GM18520 (cell line): ENCODE data around the gene AK9.
"Not testable (repeated sequence)": the region's sequence is repeated elsewhere in the genome, so short reads cannot be mapped to it uniquely, and the experiment has no call there.

Source experiments
- ATAC-seq: cut with Tn5 transposase; IDR thresholded peaks from one replicate; pipeline ENCODE4 v1.9.1; 2021; ENCODE audit not compliant: unreplicated experiment

AK9 gene

DNA sequence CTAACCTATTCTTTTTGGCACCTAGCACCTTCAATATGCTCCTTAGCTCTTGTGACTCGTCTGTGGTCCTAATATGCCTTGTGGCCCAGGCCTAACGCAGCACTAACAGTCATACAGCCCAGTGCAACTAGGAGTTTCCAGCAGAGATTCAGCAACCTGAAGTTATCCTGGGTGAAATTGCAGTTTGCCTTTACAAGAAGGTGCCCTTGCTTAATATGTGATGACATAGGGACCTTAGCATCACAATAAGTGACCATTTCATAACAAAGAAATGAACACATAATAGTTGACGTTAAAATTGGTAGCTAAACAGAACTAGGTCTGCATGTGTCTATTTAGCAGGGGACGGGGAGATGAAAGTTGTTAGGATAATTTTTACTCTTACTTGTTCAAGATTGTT, 10.2 kb upstream of the AK9 start:
- ATAC-seq: no peak

DNA sequence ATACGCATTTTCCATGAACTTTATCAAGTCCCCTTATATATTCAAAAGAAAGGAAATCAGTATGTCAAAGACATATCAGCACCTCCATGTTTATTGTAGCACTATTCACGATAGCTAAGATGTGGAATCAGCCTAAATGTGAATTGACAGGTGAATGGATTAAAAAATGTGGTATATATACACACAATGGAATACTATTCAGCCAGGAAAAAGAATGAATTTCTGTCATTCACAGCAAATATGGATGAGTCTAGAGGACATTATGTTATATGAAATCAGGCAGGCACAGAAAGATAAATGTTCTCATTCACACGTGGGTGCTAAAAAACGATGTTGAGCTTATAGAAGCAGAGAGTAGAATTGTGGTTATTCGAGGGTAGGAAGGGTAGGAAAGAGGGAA, 5.4 kb upstream of the AK9 start:
- no peak for ATAC-seq

DNA sequence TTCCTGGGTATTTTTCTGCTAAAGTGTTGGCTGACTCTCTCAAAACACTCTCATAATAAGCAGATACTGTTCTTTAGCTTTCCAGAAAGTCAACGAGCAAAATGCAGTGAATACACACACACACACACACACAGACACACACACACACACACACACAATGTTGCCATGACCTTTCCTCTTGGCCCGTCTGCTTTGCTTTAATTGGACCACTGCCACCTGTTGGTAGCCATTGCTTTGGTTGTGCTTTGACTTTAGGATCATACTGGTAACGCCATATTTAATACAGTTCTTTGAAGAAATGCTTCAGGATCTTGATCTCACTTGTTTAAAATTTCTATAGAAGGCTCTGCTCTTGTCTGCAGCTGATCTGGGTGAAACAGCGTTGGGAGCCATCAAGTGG, 4.5 kb upstream of the AK9 start:
- no peak for ATAC-seq

DNA sequence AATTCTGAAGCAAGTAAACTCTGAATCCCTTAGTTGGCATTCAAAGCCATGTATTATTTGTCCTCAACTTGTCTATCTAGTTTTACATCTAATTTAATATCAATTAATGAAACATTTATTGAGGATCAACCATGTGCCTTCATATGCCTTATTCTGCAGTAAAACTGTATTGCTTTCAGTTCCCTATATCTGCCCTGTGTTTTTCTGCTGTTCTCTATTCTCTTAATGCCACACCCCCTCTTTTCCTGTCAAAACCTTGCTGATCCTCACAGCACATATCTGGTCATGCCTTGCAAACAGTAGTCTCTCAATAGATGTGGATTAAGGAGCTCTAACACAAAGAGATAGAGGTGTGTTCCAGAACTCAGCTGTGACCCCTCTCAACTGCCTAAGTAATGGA, 2.1 kb upstream of the AK9 start:
- ATAC-seq: no peak

DNA sequence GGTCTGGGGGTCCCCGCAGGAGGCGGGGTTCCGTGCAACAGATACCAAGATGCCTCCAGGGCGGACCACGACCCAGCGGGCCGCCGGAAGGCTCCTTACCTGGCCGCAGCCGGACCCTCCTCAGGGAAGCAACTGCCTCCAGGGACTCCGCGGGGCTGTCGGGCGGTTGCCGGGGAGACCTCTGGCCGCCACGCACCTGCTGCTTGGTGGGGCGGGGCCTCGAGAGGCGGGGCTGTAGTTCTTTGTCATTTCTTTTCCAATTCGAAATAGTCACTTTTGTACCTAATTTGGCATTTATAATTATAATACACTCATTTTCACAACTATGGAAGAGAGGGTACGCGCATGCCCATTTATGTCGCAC, 647 bp downstream of the AK9 start:
- ATAC-seq: no peak

DNA sequence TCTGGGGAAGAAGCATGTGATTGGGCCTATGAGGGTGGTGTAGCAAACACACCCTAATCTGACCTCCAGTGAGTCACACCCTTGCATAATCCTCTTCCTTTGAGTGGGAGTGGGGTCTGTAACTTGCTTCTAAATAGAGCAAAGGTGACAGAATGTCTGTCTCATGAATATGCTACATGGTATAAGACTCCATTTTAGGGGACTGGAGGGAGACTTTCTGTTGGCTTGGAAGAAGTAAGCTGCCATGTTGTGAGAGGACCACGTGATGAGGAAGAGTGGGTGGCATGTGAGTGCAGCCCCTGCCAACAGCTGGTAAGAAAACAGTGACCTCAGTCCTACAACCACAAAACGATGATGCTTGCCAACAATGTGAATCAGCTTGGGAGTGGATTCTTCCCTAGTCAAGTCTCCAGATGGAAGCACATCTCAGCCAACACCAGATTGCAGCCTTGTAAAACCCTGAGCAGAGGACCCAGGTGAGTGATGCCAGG, 3.7 kb downstream of the AK9 start:
- ATAC-seq: no peak

DNA sequence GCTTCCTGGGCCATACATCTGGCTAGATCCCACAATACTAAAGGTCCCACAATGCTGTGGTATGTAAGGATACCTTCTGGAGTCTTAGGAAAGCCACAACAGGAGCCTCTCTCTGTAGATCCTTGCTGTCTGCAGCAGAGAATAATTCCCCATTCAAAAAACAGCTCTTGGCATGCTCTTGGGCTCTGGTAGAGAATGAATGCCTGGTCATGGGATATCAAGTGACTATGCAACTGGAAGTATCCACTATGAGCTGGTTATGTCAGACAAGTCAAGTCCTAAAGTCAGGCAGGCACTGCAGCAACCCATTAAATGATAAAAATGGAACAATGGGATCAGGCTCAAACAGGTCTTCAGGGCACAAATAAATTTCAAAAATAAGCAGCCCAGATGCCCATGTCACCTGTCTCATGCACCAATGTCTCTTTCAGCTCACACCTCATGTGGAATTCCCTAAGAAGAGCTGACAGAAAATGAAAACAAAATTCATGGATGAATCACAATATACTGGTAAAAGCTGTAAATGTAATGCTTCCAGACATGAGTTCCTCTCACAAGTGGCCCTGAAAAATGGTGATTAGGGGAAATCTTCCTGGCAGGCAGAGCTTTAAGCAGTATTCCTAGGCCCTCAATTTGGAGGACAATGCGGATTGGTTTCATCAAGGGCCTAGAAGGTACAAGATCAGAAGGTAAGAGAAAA, 4.3 kb downstream of the AK9 start:
- ATAC-seq: no peak

DNA sequence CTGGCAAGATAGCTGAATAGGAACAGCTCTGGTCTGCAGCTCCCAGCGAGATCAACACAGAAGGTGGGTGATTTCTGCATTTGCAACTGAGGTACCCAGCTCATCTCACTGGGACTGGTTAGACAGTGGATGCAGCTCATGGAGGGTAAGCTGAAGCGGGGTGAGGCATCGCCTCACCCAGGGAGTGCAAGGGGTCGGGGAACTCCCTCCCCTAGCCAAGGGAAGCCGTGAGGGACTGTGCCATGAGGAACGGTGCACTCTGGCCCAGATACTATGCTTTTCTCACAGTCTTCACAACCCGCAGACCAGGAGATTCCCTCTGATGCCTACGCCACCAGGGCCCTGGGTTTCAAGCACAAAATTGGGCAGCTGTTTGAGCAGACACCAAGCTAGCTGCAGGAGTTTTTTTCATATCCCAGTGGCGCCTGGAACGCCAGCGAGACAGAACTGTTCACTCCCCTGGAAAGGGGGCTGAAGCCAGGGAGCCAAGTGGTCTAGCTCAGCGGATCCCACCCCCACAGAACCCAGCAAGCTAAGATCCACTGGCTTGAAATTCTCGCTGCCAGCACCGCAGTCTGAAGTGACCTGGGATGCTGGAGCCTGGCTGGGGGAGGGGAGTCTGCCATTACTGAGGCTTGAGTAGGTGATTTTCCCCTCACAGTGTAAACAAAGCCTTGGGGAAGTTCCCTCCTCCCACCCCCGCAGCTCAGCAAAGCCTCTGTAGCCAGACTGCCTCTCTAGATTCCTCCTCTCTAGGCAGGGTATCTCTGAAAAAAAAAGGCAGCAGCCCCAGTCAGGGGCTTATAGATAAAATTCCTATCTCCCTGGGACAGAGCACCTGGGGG, 12.1 kb downstream of the AK9 start:
- not testable (repeated sequence) for ATAC-seq

DNA sequence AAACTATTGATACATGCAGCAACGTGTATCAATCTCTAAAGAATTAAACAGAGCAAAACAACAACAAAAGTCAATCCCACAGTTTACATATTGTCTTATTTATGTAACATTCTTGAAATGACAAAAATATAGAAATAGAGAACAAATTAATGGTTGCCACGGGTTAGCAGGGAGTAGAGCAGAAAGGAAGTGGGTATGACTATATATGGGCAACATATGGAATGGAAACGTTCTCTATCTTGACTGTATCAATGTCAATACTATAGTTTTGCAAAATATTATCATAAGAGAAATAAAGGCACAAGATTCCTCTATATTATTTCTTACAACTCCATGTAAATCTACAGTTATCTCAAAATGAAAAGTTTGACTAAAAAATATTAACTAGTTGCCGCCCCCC, 12.8 kb downstream of the AK9 start:
- no peak for ATAC-seq

DNA sequence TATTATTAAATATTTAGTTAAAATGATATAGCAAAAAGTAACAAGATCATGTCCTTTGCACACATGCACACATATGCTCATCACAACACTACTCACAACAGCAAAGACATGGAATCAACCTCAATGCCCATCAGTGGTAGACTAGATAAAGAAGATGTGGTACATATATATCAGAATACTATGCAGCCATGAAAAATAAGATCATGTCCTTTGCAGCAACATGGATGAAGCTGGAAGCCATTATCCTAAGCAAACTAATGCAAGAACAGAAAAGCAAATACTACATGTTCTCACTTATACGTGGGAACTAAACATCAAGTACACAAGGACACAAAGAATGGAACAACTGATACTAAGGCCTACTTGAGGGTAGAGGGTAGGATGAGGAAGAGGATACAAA, 14.3 kb downstream of the AK9 start:
- no peak for ATAC-seq

DNA sequence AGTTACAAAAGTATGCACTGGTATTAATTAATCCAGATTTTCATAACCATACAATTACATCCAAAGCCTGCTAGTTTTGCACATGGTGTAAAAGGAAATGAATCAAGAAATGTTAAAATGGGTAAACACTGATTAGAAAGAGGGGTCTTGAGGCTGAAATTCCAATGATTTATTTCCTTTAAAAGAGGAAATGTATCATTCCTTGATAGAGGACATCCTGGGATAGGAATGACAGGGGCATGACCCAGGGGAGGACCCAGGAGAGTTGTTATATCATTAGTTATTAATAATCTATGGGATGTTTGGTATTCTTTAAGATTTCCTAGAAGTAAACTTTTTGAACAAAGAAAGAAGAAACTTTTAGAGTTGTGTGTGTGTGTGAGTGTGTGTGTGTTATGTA, 18.2 kb downstream of the AK9 start:
- no peak for ATAC-seq

DNA sequence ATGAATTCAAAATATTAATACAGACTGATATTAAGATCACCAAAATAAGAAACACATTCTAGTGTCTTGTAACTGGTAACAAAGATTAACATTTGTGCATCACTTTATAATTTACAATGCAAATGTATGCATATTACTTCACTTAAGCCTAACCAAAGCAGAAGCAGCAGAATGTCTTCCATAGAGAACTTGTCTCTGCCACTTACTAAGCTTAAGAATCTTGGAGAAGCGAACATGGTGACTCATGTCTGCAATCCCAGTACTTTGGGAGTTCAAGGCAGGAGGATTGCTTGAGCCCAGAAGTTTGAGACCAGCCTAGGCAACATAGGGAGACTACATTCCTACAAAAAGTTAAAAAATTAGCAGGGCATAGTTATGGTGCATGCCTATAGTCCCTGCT, 18.8 kb downstream of the AK9 start:
- no peak for ATAC-seq

DNA sequence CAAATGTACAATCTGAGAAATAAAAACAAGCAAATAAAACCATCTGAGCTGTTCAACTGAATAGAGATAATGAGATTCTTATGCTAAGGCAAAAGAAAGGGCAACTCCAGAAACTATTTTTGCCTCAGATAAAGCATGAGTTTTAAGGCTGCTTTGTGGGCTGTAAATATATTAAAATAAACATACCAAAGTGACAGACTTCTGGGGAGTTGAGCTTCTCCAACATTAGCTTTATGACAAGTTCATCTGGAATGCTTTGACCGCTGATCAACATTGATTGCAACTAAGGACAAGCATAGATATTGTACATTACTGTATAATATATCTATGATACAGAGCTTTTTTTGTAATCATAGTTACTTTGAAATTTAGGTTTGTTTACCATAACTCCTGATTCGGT, 19.3 kb downstream of the AK9 start:
- no peak for ATAC-seq

DNA sequence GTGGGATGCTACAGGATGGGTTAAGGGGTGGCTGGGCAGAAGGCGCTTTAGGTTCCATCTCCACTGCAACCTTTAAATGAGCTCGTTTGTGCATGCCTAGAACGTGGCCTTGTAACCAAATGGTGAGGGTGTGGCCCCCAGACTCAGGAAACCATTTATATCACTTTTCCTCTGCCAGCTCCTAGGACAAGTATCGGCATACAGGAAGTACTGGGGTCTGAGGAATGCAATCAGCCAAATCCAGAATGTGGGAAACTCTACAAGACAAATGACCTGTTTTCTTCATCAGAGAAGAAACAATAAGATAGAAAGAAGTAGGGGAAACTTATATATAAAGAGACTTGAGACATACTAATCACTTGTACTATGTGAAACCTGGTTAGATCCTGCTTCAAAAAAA, 21.2 kb downstream of the AK9 start:
- no peak for ATAC-seq

DNA sequence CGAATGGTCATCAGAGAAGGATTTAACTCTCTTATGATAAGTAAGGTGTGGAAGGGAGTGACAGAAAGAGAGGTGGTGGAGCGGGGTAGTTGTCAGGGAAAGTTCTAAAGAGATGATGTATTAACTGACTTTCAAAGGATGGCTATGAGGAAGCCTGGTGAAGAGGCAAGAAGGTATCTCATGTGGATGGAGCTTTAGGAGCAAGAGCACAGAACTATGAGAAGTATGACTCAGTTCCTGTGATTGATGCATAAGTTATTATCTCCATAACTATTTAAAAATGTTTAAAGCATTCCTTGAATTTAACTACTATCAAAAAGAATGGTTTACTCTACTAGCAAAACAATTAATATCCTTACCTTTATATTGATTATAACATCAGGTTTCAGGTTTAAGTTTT, 28.8 kb downstream of the AK9 start:
- no peak for ATAC-seq

DNA sequence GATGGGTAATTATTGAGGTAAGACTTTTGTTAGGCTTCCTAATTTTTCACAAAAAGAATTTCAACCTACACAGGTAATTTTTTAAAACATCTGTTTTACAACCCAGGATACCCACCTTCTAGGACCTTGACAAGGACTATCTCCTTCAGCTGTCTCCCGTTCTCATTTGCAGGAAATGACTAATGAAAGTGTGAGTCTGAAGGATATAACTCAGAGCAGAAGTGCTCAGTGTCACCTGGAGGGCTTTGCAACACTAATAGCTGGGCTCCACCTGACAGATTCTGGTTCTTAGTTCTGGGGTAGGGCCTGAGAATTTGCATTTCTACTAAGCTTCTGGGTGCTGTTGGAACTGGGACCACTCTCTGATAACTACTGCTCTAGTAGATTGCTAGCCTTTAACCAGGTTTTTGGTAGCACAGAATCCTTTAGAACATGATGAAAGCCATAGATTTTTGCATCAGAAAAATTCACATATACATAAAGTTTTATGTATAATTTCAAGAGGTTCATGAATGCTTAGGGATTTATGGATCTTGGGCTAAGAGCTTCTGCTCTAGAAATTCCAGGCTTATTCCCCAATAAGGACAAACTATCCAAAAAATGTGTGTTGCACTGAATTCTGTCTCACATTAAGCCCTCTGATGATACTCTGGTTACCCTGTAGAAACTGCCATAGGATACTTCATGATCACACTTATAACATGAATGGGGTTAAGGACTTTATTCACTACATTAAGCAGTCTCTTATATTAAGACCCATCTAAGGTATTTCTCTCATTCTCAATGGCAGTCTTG, 30.3 kb downstream of the AK9 start:
- no peak for ATAC-seq

DNA sequence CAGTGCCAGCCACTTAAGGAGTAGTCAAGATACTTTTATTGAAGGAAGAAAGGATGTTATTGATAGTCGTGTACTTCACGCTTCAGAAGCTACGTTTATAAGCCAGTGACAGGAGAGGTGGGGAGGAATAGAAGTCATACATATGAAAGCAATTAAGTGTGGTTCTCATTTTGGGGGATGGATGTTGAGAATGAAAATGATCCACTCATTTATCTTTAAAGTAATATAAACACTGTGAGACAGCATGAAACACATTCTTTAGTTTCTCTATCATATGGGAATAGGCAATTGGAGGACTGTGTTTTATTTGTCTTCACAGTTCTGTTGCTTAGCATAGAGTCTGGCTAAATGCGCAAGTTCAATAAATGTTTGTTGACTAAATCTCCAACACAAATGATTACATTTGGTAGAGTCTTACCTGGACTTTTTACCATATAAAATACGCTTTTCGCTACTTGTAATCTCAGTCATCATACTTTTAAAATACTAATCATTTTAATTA, 35.2 kb downstream of the AK9 start:
- no peak for ATAC-seq

DNA sequence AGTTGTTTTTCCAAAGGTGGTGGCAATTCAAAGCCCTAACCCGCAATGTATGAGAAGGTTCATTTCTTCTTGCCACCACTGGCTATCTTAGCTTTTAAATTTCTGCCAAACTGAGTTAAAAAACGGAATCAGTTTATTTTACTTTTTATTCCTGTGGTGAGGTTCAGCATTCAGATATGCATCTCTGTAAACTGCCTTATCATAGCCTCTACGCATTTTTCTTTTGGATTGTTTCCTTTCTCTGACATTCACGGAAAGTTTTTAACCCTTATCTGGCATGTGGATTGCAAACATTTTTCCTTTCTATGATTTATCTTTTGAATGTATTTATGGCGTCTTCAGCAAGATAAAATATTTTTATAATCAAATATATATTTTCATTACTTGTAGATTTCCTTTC, 37.7 kb downstream of the AK9 start:
- ATAC-seq: no peak

DNA sequence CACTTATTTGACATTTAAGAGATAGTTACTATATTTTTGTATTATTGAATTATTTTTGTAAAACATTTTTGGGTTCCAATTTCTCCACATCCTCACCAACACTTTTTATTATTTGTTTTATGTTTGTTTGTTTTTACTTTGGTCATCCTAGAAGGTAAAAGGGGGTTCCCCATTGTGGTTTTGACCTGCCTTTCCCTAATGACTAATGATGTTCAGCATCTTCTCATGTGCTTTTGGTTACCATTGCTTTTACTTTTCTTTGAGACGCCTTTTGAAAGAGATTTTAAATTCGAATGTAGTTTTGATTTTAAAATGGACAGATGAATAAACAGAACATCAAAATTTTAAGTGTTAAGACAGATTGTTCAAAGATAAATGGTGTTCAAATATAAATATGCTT, 46.9 kb downstream of the AK9 start:
- no peak for ATAC-seq

DNA sequence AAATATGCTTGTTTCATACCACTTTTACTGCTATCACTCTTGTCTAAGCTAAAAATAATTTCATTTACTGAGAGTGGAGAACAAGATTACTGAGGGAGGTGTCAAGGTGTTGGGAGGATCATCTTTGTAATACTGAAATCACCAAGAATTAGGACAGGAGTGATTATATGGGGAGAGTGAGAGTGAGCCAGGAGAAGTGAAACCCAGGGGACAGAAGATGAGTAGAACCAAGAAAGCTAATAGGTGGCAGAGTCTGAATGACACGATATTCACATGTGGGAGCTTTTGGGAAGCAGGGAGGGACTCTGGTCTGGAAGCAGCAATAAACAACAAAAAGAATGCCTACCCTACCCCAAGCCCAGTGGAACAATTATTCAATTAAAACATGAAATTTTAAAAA, 58.6 kb downstream of the AK9 start:
- ATAC-seq: no peak

DNA sequence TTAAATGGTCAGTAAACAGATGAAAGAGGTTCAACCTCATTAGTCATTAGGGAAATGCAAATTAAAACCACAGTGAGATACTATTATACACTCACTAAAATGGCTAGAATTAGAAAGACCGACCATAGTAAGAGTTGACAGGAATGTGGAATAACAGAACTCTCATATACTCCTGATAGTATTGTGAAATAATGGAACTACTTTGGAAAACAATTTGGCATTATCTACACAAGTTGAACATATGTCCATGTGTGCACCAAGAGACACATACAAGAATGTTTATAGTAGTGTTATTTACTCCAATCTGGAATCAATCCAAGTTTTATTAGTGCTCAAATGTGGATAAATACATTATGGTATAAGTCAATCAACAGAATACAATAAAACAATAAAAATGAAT, 59.6 kb downstream of the AK9 start:
- ATAC-seq: no peak
